Subcutaneous adipose tissue (tissue), 4 donors: ENCODE data around the gene NFKB1. TPM values are rescaled to one million over a fixed set of nuclear protein-coding genes. Genes with fewer than 3 reads are reported as not detected.

ENCODE experiments used
- total RNA-seq, 4 donors: library from RNA; depleted of rRNA; stranded (reverse); fragments of >200 nt; gene quantifications; one replicate each; pipeline ENCODE4 v1.1.0, GENCODE V29; 2016
- TF ChIP-seq, protein P1 (sequence below): fragments of 450-650 bp; IDR thresholded peaks from one replicate; pipeline ENCODE4 v1.5.1; 2016; ENCODE audit warnings: low read depth, mild to moderate bottlenecking, control low read depth, antibody characterized with exemption, moderate library complexity

Gene NFKB1
- total RNA-seq, 4 donors from 2014 or later, result 30.4 to 35.4 (median 32.6) TPM

- TF ChIP-seq, protein P1, sequence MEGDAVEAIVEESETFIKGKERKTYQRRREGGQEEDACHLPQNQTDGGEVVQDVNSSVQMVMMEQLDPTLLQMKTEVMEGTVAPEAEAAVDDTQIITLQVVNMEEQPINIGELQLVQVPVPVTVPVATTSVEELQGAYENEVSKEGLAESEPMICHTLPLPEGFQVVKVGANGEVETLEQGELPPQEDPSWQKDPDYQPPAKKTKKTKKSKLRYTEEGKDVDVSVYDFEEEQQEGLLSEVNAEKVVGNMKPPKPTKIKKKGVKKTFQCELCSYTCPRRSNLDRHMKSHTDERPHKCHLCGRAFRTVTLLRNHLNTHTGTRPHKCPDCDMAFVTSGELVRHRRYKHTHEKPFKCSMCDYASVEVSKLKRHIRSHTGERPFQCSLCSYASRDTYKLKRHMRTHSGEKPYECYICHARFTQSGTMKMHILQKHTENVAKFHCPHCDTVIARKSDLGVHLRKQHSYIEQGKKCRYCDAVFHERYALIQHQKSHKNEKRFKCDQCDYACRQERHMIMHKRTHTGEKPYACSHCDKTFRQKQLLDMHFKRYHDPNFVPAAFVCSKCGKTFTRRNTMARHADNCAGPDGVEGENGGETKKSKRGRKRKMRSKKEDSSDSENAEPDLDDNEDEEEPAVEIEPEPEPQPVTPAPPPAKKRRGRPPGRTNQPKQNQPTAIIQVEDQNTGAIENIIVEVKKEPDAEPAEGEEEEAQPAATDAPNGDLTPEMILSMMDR, result no peak
Measured at GRCh38 chr4:102631616-102632015, 130.5 kb downstream of the NFKB1 start.

- TF ChIP-seq, protein P1, result no peak
Measured at GRCh38 chr4:102632241-102633065, 131.3 kb downstream of the NFKB1 start.

- TF ChIP-seq, protein P1, result no peak
Measured at GRCh38 chr4:102633100-102633499, 131.9 kb downstream of the NFKB1 start.

GRCh38 chr4:102637391-102637790 is 136.2 kb downstream of the NFKB1 start:
- TF ChIP-seq, protein P1, result no peak

DNA sequence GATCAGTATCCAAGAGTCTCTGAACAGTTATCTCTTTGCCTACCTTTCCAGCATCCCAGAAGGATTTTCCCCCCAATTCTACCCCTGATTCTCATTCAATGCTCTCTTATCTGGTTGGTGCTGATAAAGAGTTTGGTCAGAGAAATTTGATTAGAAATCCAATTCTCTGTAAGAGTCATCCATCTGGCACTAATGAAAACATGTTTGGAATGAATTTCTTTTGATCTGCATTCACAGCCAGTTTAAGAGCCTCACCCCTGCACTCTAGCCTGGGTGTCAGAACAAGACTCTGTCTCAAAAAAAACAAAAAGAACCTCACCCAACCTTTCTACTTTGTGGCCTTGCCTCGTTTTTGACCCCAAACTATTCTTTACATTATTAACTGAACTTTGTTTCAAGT is 137.5 kb downstream of the NFKB1 start:
- TF ChIP-seq, protein P1, result no peak

- TF ChIP-seq, protein P1, result no peak
Measured at GRCh38 chr4:102639598-102639997, 138.4 kb downstream of the NFKB1 start.

DNA sequence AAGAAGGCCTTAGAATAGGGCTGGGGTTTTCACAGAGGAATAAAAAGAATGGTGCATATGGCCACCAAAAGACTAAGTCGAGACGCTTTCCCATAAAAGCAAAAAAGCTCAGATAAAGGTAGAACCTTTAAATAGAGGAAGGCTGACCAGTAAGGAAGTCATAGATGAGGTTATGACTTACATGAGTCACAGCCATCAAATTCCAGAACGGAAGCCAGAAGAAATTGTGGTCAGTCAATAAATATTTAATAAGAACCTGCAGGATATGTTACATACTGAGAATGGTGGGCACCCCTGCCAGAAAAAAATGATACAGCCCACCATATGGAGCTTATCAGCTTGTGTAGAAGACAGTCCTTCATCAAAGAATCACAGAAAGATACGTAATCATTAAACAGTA is 139.5 kb downstream of the NFKB1 start:
- TF ChIP-seq, protein P1, result no peak
